ACHN (cell line): ENCODE measurements around the gene ARL10.
A peak's percentile ranks its signal among the peaks of the same experiment; 100 is the strongest.

Experiments used
- DNase-seq: peaks from one replicate; pipeline ENCODE4 v3.0.0-alpha.2; 2015
- in situ Hi-C: cut with HindIII; loops from 2 replicates; pipeline ENCODE4 v1.10.0; 2017; ENCODE audit warnings: low sequenced_read_pairs, low pct_ligation_motif_present, low pct_unique_long_range_greater_than_20kb

The ARL10 gene, protein sequence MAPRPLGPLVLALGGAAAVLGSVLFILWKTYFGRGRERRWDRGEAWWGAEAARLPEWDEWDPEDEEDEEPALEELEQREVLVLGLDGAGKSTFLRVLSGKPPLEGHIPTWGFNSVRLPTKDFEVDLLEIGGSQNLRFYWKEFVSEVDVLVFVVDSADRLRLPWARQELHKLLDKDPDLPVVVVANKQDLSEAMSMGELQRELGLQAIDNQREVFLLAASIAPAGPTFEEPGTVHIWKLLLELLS

DNA sequence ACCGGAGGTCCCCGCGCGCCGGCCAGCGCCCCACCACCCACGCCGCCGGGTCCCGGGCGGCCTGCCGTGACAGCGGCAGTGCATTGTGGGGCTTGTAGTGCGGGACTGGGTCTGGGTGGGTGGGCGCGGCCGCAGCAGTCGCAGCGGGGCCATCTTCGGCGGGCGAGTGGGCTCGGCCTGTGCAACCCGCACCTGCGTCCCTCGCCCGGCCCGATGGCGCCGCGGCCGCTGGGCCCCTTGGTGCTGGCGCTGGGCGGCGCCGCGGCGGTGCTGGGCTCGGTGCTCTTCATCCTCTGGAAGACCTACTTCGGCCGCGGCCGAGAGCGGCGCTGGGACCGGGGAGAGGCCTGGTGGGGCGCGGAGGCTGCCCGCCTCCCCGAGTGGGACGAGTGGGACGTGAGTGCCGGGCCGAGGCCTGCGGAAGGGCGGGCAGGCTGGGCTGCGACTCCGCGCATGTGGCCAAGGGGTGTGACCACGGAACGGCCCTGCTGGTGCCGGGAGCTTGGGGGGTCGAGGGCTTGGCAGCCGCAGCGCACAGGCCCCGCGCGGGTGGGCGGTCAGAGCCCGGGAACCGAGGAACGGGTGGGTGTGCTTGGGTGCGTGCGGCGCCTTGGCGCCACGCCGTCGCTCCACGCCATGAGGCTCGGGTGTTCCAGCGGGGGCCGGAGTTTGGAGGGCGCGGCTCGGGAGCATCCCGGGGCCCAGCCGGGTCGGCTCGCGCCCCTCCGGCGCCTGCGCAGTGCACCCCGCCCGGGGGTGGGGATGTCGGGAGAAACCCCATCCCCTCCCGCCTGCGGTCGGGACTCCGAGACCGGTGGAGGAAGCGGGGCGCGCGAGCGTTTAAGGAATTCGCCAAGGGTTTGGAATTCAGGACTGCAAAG lies at the start of gene ARL10:
ARL10 (plus strand) TSS at position 137 of the 881 bp plus-strand sequence; CDS start at position 214, 77 bp downstream.
- in situ Hi-C loops = no loop called here
- DNase-seq = peak; percentile 12

DNA sequence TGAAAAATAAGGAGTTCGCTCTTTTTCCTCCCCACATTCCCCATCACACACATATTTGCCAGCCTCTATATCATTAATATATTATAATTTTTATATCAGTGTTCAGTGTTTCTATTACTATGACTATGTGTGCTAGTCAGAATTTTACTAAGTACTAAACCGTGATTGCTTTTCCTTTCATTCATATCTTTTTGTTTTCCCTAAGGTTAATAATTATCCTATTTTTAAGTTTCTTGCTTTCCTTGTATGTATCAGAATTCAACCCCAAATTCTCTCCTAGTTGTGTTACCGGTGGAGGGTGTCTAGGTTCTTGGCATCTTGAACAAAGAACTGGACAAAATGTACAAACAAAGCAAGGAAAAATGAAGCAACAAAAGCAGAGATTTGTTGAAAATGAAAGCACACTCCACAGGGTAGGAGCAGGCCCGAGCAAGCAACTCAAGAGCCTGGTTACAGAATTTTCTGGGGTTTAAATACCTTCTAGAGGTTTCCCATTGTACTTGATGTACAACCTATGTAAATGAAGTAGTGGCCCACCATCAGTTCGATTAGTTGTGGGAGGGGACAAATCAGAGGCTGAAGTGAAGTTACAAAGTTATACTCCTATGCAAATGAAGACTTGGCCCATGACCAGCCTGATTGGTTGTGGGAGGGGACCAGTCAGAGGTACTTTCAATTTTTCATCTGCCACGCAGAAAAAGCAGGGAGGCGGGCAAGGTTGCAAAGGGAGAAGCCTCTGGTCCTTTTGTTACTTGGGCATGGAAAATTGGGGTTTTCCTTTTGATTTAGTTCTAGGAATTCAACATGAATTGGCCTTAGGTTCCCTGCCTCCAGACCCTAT lies 47.5 kb upstream of the ARL10 start:
- no peak for DNase-seq
- in situ Hi-C loops = no loop called here

DNA sequence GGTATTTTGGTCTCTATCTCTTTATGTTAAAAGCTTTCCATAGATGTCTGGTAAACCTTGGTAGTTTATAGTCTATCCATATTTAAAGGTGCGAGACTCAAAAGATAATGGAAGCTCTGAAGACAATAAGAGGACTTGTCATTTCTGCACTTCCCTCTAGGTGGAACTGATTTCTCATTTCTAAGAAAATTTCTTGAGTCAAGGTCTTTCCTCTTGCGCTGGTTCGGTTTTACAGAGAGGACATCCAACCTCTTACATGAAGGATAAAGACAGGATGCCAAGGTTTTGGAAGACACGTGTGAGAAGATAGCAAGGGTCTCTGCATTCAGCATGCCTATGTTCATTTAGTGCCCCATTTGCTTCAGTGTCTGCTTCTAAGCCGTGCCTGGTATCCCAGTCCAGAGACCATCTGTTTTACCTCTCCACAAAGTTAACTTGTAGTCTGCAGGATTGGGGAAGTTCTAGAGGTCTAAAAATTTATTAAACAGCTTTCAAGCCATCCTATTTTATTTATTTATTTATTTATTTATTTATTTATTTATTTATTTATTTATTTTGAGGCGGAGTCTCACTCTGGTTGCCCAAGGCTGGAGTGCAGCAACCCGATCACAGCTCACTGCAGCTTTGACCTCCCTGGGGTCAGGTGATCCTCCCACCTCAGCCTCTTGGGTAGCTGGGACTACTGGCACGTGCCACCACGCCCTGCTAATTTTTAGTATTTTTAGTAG lies 45.3 kb upstream of the ARL10 start:
- no peak for DNase-seq
- in situ Hi-C loops = no loop called here

DNA sequence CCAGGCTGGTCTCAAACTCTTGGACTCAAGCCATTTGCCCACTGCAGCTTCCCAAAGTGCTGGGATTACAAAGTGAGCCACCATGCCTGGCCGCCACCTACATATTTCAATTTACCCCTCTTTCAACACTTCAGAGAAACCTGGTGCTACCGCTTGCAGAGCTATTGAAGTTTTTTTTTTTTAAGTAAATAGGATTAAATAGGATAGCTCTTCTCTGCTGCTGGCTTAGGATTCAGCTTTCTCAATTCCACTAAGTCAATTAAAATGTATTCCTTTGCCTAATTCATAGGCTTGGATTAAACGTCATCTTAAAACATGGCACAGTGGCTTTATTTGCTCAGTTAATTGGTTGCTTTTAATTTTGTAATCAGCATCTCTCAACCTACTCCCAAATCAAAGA lies 44.7 kb upstream of the ARL10 start:
- in situ Hi-C loops = no loop called here
- no peak for DNase-seq

DNA sequence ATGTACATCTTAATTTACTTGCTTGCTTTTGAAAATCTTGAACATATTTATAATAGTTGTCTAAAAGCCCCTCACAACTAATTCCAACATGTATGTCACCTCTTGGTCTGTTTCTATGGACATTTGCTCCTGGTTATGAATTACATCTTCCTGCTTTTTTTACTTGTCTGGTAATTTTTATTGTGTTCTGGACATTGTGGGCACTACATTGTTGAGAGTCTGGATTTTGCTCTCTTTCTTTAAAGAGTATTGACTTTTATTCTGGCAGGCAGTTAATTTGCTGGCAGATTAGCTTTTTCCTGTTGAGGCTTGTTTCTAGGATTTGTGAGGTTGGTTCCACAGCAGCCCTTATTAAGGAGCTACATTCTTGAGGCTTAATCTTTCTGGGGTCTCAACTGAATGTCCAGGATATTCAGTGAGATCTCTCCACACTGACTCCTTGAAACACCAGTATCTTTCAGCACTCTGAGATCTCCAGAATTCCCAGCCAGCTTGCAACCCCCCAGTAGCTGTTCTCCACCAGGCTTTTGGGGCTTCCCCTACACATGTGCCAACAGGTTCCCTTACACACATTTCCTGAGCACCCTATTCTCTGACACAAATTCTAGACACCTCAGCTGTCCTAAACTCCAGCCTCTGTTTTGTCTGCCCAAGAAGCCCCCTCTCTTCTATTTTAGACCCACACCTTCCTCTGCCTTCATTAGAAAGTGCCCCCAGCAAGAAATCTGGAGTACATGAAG lies 31.1 kb upstream of the ARL10 start:
- in situ Hi-C loops = no loop called here
- no peak for DNase-seq

DNA sequence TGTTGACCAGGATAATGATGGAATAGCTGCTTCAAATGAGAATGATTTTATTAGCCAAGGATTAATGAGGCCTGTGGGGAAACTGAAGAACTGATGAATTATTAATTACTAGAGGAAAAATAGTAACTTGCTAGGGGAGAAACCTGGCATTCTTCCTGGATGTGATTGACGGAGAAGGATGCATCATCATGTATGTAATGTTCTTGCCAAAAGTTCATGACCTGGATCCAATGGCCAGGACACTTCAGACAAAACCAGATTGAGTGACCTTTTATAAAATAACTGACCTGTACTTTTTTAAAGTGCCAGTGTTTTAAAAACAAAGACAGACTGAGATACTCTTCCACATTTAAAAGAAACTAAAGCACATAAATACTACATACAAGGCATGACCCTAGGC lies 27.4 kb upstream of the ARL10 start:
- in situ Hi-C loops = no loop called here
- no peak for DNase-seq

DNA sequence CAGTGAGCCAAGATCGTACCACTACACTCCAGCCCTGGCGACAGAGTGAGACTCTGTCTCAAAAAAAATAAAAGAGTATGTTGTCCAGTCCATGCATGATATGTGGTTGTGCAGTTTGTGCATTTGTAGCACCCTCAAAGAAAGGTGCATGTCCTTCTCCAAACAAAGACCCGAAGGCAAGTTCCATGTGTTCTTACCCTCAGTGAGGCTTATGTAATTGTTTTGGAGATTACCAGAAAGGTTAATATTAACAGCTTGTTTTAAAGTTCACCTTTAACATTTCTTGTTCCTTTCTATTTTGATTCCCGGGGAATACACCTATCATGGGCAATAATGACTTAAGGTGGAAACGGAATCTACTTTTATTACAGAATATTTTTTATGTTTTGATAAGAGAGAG lies 26.0 kb upstream of the ARL10 start:
- DNase-seq = no peak
- in situ Hi-C loops = no loop called here

DNA sequence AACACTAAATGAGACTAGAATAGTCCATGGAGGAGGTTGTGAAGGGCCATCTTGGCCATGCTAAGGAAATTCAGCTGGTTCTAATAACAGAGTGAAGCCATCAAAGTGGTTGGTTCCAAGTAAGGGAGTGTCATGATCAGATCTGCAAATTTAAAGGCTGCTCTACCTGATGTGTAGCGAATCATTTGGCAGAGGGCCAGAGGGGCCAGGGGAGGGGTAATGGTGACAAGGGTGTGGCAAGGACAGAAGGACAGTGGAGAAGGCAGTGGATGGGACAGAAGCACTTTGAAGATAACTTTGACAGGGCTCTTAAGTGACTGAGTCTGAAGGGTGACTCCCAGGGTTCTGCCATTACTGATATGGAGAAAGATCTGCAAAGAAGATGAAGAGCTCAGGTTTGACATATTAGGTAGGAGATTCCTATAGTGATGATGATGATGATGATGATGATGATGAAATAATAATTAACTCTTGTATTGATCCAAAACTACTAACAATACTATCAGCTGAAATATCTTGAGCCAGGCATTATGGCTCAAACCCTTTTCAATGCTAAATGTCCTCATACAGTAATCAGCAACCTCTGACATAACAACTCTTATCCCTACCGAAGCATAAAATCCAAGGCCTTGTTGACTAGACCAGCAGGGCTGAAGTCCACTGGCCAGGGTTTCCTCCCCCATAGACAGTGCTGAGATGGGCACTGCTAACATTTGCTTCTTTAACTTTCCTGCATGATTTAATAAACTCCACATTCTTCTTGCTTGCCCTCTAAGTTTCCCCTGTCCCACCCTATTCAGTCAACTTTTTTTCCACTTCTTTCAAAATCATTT lies 23.7 kb upstream of the ARL10 start:
- in situ Hi-C loops = no loop called here
- DNase-seq = no peak

DNA sequence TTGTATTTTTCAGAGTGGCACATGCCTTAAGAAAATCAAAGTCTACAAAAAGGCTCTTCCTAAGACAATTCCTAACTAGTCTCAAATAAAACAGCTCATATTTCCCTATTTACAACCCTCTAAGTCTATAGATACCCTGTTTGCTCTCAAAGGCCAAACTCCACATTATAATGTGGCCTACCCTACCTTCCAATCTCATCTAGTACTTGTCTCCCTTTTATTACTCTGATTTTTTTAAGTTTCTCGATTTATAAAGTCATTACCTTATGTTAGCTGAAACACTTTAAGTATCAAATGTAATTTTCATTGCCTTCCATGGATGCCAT lies 23.2 kb upstream of the ARL10 start:
- in situ Hi-C loops = no loop called here
- DNase-seq = no peak

DNA sequence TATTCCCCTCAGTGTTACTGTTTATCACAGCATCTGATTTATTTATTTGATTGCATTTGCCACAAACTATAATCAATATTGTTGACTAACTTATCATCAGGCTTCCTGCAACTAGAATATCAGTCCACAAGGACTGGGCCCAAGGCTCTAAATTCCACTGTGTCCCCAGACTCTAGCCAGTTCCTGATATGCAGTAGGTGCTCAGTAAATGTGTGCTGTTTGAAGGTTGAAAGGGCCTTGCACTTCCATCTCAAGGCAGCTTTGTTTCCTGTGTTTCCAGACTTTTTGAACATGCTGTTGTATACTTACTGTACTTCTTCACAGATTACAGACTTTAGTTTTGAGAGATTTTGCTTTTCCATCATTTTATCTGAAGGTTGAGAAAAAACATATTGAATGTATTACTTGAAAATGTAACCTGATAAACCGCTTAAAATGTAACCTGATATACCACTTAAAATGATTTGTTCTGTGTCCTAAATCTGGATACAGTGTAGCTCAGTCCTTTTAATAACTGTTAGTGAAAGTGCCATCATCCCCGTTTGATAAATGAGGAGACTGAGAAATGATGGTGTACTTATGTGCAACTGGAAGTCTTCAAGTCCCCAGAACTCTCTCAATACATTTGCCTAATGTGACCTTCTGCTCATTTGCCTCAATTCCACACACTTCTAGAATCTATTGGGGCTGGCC lies 22.4 kb upstream of the ARL10 start:
- in situ Hi-C loops = no loop called here
- DNase-seq = no peak

DNA sequence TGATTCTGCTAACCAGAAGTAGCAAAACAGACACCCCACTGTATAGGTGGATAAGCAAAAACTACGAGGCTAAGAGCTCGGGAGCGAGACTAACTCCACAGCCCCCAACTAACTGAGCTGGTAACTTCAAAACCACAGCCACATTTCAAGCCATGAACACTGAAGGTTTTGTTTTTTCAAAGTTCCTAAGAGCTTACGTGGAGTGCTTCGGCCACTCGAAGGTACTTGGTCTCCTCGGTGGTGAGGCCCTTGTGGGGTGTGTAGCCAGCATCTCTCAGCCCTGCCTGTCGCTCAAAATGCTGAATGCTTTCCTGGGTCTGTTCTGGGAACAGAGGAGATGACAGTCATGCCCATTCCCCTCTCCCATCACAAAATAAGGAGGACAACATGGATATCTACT lies 14.9 kb upstream of the ARL10 start:
- DNase-seq = no peak
- in situ Hi-C loops = no loop called here

DNA sequence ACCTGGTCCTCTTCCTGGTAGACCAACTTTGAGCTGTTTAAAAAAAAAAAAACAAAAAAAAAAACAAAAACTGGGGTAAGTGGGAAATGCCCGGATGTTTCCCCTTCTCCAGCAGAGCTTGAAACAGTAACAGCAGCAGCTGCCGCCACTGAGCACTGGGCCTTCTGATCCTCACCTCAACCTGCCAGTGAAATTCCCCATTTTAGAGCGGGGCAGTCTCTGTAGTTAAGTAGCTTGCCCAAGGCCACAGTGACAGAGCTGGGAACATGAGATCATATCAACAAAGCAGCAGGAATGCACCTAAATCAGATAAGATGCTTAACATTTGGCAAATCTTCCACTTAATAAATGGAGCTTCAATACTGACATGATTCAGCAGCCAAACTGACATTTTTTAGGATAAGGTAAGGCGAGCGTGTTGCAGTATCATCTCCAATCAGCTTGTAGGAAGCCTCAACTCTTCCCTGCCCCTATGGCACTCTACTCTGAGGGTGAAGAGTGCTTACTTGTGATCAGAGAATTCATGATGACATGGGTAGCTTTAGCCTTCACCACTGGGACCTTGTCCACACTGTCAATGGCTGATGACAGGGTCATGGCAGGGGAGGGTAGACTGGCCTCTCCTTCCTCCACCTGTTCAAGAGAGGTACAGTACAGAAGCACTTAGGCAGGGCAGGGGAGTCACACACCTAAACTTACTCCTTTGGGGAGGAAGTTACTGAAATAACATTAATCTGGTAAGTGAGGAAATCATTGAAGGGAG lies 13.0 kb upstream of the ARL10 start:
- in situ Hi-C loops = no loop called here
- no peak for DNase-seq

DNA sequence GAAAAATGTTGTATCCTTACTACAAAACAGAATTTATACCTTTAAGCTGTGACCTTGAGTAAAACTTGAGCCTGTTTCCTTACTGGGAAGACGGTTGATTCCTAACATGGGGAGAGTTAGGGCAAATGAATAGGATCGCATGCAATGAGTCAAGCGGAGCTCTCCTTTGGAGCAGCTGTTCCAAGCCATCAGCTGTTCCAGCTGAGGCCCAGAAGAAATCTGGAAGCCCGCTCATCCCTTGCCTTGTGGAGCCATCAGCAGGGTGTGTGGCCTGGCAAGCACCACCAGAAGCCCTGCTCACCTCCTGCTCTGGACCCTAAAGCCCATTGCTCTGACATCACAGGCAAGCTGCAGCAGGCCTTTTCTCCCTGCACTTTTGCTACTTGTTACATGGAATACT lies 11.8 kb upstream of the ARL10 start:
- no peak for DNase-seq
- in situ Hi-C loops = no loop called here

DNA sequence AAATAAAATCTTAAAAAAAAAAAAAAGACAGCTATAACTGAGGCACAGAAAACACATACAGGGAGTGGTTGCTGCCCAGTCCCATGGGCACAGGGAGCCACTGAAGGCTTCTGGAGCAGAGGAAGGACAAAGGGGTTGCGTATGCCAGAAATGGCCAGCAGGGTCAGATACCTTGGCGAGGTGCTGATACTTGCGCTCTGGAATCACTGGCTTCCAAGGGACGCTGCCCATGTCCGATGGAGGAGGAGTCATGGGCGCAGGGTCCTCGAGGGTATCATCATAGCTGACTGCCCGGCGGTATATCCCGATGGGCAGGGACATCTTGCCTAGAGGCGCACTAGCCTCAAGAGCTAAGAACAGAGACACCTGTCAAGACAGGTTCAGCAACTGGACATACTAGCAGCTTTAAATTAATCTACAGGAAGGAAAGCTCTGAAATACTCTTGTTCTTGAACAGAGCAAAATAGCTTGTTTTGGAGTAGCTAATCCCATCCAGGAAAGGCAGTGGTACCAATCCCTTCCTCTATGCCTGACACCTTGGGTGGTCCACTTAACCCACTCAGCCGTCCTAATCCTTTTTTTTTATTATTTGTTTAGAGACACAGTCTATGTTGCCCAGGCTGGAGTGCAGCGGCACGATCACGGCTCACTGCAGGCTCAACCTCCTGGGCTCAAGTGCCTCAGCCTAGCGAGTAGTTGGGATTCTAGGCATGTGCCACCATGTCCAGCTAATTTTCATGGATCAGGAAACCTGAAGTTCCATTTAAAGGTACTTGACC lies 9.7 kb upstream of the ARL10 start:
- no peak for DNase-seq
- in situ Hi-C loops = no loop called here

DNA sequence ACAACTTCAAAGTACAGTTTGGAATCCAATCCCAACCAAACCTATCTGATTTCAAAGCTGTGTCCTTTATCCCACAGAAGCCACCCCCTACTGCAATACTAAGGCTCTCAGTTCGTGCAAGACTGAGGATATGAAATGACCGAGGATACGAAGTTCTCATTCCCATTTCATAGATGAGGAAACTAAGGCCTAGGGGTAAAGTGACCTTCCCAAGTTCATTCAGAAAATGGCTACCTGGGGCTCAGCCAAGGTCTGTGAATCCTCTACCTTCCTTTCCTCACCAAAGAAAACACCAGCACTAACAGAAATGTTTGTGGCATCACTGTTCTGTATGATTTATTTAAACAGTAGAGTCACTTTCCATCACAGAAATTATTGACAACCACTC lies 9.1 kb upstream of the ARL10 start:
- no peak for DNase-seq
- in situ Hi-C loops = no loop called here

DNA sequence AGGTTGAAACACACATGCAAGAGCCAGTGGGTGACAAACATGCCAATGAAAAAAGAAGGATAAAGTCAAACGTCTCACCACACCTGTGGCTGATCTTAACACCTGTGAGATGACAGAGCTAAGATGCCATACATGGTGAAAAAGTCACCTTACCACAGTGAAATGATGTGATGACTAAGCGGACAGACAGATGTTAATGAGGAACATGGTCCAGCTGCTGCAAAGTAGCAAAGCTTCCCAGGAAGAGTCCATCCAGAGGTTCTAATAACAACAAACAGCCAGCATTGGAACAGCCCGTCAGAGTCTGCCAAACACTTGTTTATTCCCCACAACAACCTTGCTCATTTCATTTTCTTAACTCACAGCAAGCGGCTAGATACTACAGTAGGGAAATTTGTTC lies 5.6 kb upstream of the ARL10 start:
- no peak for DNase-seq
- in situ Hi-C loops = no loop called here
